HG03039 (cell line): ENCODE measurements around the gene ULBP3.
"Not testable (repeated sequence)": the region's sequence is repeated elsewhere in the genome, so short reads cannot be mapped to it uniquely, and the experiment has no call there.

ENCODE experiments used
- ATAC-seq: cut with Tn5 transposase; IDR thresholded peaks from one replicate; pipeline ENCODE4 v1.9.1; 2021; ENCODE audit warnings: mild to moderate bottlenecking, moderate library complexity; ENCODE audit not compliant: unreplicated experiment

ULBP3 gene

GRCh38 chr6:150076196-150076893, 7.4 kb upstream of the ULBP3 start:
- ATAC-seq = no peak

- no peak for ATAC-seq
Measured at GRCh38 chr6:150075034-150075421, 6.1 kb upstream of the ULBP3 start.

- ATAC-seq = not testable (repeated sequence)
Measured at GRCh38 chr6:150074396-150075033, 5.6 kb upstream of the ULBP3 start.

- ATAC-seq = no peak
Measured at GRCh38 chr6:150072201-150072600, 3.3 kb upstream of the ULBP3 start.

- ATAC-seq = no peak
Measured at GRCh38 chr6:150070236-150070818, 1.4 kb upstream of the ULBP3 start.

- ATAC-seq = no peak
Measured at GRCh38 chr6:150069706-150070105, 785 bp upstream of the ULBP3 start.

- ATAC-seq = no peak
Measured at GRCh38 chr6:150068151-150068550, 770 bp downstream of the ULBP3 start.

GRCh38 chr6:150065083-150065482, 3.8 kb downstream of the ULBP3 start:
- ATAC-seq = no peak

- no peak for ATAC-seq
Measured at GRCh38 chr6:150063640-150064039, 5.3 kb downstream of the ULBP3 start.

GRCh38 chr6:150059973-150060372, 8.9 kb downstream of the ULBP3 start:
- not testable (repeated sequence) for ATAC-seq

GRCh38 chr6:150058986-150059385, 9.9 kb downstream of the ULBP3 start:
- ATAC-seq = no peak

- no peak for ATAC-seq
Measured at GRCh38 chr6:150058231-150058792, 10.6 kb downstream of the ULBP3 start.

GRCh38 chr6:150057501-150057951, 11.4 kb downstream of the ULBP3 start:
- ATAC-seq = no peak

- no peak for ATAC-seq
Measured at GRCh38 chr6:150056916-150057315, 12.0 kb downstream of the ULBP3 start.

- ATAC-seq = no peak
Measured at GRCh38 chr6:150056156-150056555, 12.8 kb downstream of the ULBP3 start.

GRCh38 chr6:150055131-150055530, 13.8 kb downstream of the ULBP3 start:
- no peak for ATAC-seq

GRCh38 chr6:150053450-150053849, 15.5 kb downstream of the ULBP3 start:
- ATAC-seq = no peak

GRCh38 chr6:150050846-150051245, 18.1 kb downstream of the ULBP3 start:
- ATAC-seq = no peak

- ATAC-seq = no peak
Measured at GRCh38 chr6:150048099-150048498, 20.8 kb downstream of the ULBP3 start.

GRCh38 chr6:150046943-150047342, 22.0 kb downstream of the ULBP3 start:
- ATAC-seq = no peak

- no peak for ATAC-seq
Measured at GRCh38 chr6:150044621-150045145, 24.2 kb downstream of the ULBP3 start.
